SK-N-DZ (cell line): Measurements from ENCODE around the gene HYKK.
"Not testable (repeated sequence)": the region's sequence is repeated elsewhere in the genome, so short reads cannot be mapped to it uniquely, and the experiment has no call there.

Source experiments
- DNase-seq: peaks from one replicate; pipeline ENCODE4 v3.0.0-alpha.2; 2015; ENCODE audit warnings: low spot score

HYKK gene

GRCh38 chr15:78540141-78540870 is 32.9 kb downstream of the HYKK start, which contains the start of gene PSMA4:
TSS of gene PSMA4 (plus strand) at chr15:78540444. CDS start at chr15:78541928, 1,484 bp downstream.
- DNase-seq: peak; percentile 90

GRCh38 chr15:78540871-78541743 is 33.7 kb downstream of the HYKK start:
- no peak for DNase-seq

- DNase-seq: no peak
Observed at GRCh38 chr15:78541744-78542034, 34.3 kb downstream of the HYKK start.

GRCh38 chr15:78542647-78543046 is 35.3 kb downstream of the HYKK start:
- no peak for DNase-seq

- DNase-seq: no peak
Observed at GRCh38 chr15:78550194-78550593, 42.8 kb downstream of the HYKK start.

GRCh38 chr15:78550815-78551214 is 43.4 kb downstream of the HYKK start:
- no peak for DNase-seq

- DNase-seq: no peak
Observed at GRCh38 chr15:78551902-78552301, 44.5 kb downstream of the HYKK start.

GRCh38 chr15:78552597-78552996 is 45.2 kb downstream of the HYKK start:
- no peak for DNase-seq

GRCh38 chr15:78560201-78560600 is 52.8 kb downstream of the HYKK start:
- not testable (repeated sequence) for DNase-seq

- DNase-seq: no peak
Observed at GRCh38 chr15:78561490-78561889, 54.1 kb downstream of the HYKK start.

- DNase-seq: no peak
Observed at GRCh38 chr15:78563092-78563491, 55.7 kb downstream of the HYKK start.

GRCh38 chr15:78564743-78565096 is 57.3 kb downstream of the HYKK start:
- no peak for DNase-seq

GRCh38 chr15:78565097-78565950 is 57.9 kb downstream of the HYKK start, which contains the start of gene CHRNA5:
TSS of gene CHRNA5 (plus strand) at chr15:78565520. CDS start at chr15:78565720, 200 bp downstream.
- DNase-seq: peak; percentile 95

- DNase-seq: peak; percentile 62
Observed at GRCh38 chr15:78565951-78566774, 58.8 kb downstream of the HYKK start.

- DNase-seq: no peak
Observed at GRCh38 chr15:78567531-78567930, 60.2 kb downstream of the HYKK start.

- no peak for DNase-seq
Observed at GRCh38 chr15:78570710-78571109, 63.3 kb downstream of the HYKK start.

GRCh38 chr15:78571382-78571781 is 64.0 kb downstream of the HYKK start:
- no peak for DNase-seq

- DNase-seq: no peak
Observed at GRCh38 chr15:78573416-78573815, 66.0 kb downstream of the HYKK start.

- no peak for DNase-seq
Observed at GRCh38 chr15:78574944-78575343, 67.6 kb downstream of the HYKK start.
